Astrocyte (in vitro differentiated cells and primary cell): ENCODE results near the gene GAPVD1.
"Not testable (repeated sequence)": the region's sequence is repeated elsewhere in the genome, so short reads cannot be mapped to it uniquely, and the experiment has no call there.

ENCODE experiments used
- CTCF ChIP-seq: IDR thresholded peaks from 2 replicates; pipeline ENCODE4 v1.5.1; 2011; ENCODE audit warnings: low read depth, mild to moderate bottlenecking, inconsistent platforms, low read length, moderate library complexity; ENCODE audit not compliant: insufficient read depth
- EZH2 ChIP-seq: IDR thresholded peaks from 2 replicates; pipeline ENCODE4 v1.6.1; 2012; ENCODE audit warnings: mild to moderate bottlenecking, low read length, inconsistent platforms; ENCODE audit not compliant: insufficient read depth

GRCh38 chr9:125400232-125400631 lies 138.6 kb downstream of the GAPVD1 start:
- not testable (repeated sequence) for TF ChIP-seq CTCF, EZH2
